Measurements from ENCODE around the gene SLX9. TPM values are rescaled to one million over a fixed set of nuclear protein-coding genes. Genes with fewer than 3 reads are reported as not detected.

SLX9 gene
- polyA plus RNA-seq, 1 donor (not counting 4 experiments of a cell fraction or from before 2014, with no cell fraction given), result 21.8 TPM

GRCh38 chr21:44953628-44954021 lies 13.8 kb downstream of the SLX9 start:
- dilution Hi-C loops (cut with MboI; ENCODE audit: extremely low pct_ligation_motif_present, low sequenced_read_pairs), result no loop called here
- Histone ChIP-seq H4K20me1 (ENCODE audit: control insufficient read depth, extremely low read depth, insufficient read depth, low read length) (peaks cover 7% of the 10 kb centered on the region), H3K4me3 (ENCODE audit: control insufficient read depth in 2 of 3, extremely low read depth in 1 of 3, insufficient read depth in 2 of 3, low read depth in 1 of 3, low read length in 3 of 3) (no peak overlapping the region), H3K36me3 (ENCODE audit: control insufficient read depth in 2 of 2, extremely low read depth in 1 of 2, insufficient read depth in 2 of 2, low read length in 2 of 2) (peaks cover 22 to 31% of the 10 kb centered on the region in 2 experiments), H3K9me1 (ENCODE audit: control insufficient read depth, extremely low read depth, insufficient read depth, low read length) (no peaks in the 10 kb centered on the region), H3K27me3 (ENCODE audit: control insufficient read depth, extremely low read depth, insufficient read depth, low read length) (no peaks in the 10 kb centered on the region), H3K9ac (ENCODE audit: control insufficient read depth, extremely low read depth, insufficient read depth, low read length) (no peak overlapping the region), H3K27ac (ENCODE audit: control insufficient read depth, insufficient read depth, low read length) (no peak overlapping the region), H2AFZ (ENCODE audit: control insufficient read depth, low read length) (no peak overlapping the region), H3K9me3 (ENCODE audit: control insufficient read depth, low read depth, low read length) (no peaks in the 10 kb centered on the region), H3K4me1 (ENCODE audit: control insufficient read depth, extremely low read depth, insufficient read depth, low read length) (no peaks in the 10 kb centered on the region), H3K79me2 (ENCODE audit: control insufficient read depth, insufficient read depth, low read length) (peaks cover 77% of the 10 kb centered on the region), H3K4me2 (ENCODE audit: control insufficient read depth, extremely low read depth, insufficient read depth, low read depth, low read length) (no peak overlapping the region)
- no peak for TF ChIP-seq EZH2 (IDR thresholded peaks at IDR 0.05; ENCODE audit: low read length)
- no peak for TF ChIP-seq CTCF (optimal IDR thresholded peaks at IDR 0.05 in 1 of 3, IDR thresholded peaks at IDR 0.05 in 1 of 3, conservative IDR thresholded peaks at IDR 0.05 in 1 of 3; ENCODE audit: extremely low read depth in 1 of 3, insufficient read depth in 2 of 3, low read length in 3 of 3)
- no peak for DNase-seq (ENCODE audit: low read depth, low spot score)
- FAIRE-seq, result no peak

GRCh38 chr21:44954281-44954771 lies 14.5 kb downstream of the SLX9 start:
- Histone ChIP-seq H3K4me1 (ENCODE audit: control insufficient read depth, extremely low read depth, insufficient read depth, low read length) (no peaks in the 10 kb centered on the region), H3K36me3 (ENCODE audit: control insufficient read depth in 2 of 2, extremely low read depth in 1 of 2, insufficient read depth in 2 of 2, low read length in 2 of 2) (peaks cover 24 to 34% of the 10 kb centered on the region in 2 experiments), H3K9me3 (ENCODE audit: control insufficient read depth, low read depth, low read length) (no peaks in the 10 kb centered on the region), H3K9me1 (ENCODE audit: control insufficient read depth, extremely low read depth, insufficient read depth, low read length) (no peaks in the 10 kb centered on the region), H4K20me1 (ENCODE audit: control insufficient read depth, extremely low read depth, insufficient read depth, low read length) (peaks cover 7% of the 10 kb centered on the region), H3K4me3 (ENCODE audit: control insufficient read depth in 2 of 3, extremely low read depth in 1 of 3, insufficient read depth in 2 of 3, low read depth in 1 of 3, low read length in 3 of 3) (no peak overlapping the region), H3K4me2 (ENCODE audit: control insufficient read depth, extremely low read depth, insufficient read depth, low read depth, low read length) (no peak overlapping the region), H3K79me2 (ENCODE audit: control insufficient read depth, insufficient read depth, low read length) (peaks cover 70% of the 10 kb centered on the region), H3K9ac (ENCODE audit: control insufficient read depth, extremely low read depth, insufficient read depth, low read length) (no peak overlapping the region), H3K27me3 (ENCODE audit: control insufficient read depth, extremely low read depth, insufficient read depth, low read length) (no peaks in the 10 kb centered on the region), H2AFZ (ENCODE audit: control insufficient read depth, low read length) (no peak overlapping the region), H3K27ac (ENCODE audit: control insufficient read depth, insufficient read depth, low read length) (no peak overlapping the region)
- FAIRE-seq, result no peak
- no peak for DNase-seq (ENCODE audit: low read depth, low spot score)
- dilution Hi-C loops (cut with MboI; ENCODE audit: extremely low pct_ligation_motif_present, low sequenced_read_pairs), result no loop called here
- TF ChIP-seq EZH2 (IDR thresholded peaks at IDR 0.05; ENCODE audit: low read length), result no peak
- TF ChIP-seq CTCF (optimal IDR thresholded peaks at IDR 0.05 in 1 of 3, IDR thresholded peaks at IDR 0.05 in 1 of 3, conservative IDR thresholded peaks at IDR 0.05 in 1 of 3; ENCODE audit: extremely low read depth in 1 of 3, insufficient read depth in 2 of 3, low read length in 3 of 3), result no peak

Measured in keratinocyte (primary cell).